ENCODE data around the gene ZMIZ1. TPM values are rescaled to one million over a fixed set of nuclear protein-coding genes. Genes with fewer than 3 reads are reported as not detected.

The ZMIZ1 gene
- total RNA-seq, 1 experiment from 2014 or later, result 28.4 TPM

DNA sequence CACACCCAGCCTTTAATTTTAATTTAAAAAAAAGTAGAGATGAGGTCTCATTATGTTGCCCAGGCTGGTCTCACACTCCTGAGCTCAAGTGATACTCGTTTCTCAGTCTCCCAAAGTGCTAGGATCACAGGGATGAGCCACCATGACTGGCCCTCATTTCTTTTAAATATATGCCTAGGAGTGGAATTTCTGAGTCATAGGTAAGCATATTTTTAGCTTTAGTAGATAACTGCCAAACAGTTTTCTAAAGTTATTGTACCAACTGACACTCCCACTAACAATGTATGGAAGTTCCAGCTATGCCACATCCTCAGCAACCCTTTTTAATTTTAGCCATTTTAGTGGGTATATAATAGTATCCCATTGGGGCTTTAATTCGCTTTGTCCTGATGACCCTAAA is 264.7 kb downstream of the ZMIZ1 start:
- ATAC-seq, result no peak
- POLR2A ChIA-PET, result no interaction called here
- peak overlapping the region; percentile 46 for H3K4me2 ChIP-seq (ENCODE audit: low read length)

More for the DNA sequence above, 264.7 kb downstream of the ZMIZ1 start:
- no peaks in the 10 kb centered on the region for H3K9me3 ChIP-seq (ENCODE audit: control insufficient read depth in 1 of 2, insufficient read depth in 1 of 2, low read depth in 1 of 2, low read length in 2 of 2)
- no peaks in the 10 kb centered on the region for H3K27me3 ChIP-seq (ENCODE audit: insufficient read depth, low read length)
- H3K27ac ChIP-seq (ENCODE audit: low read depth, low read length), result no peak overlapping the region
- no peaks in the 10 kb centered on the region for H3K79me2 ChIP-seq (ENCODE audit: insufficient read depth, low read length)
- CTCF ChIA-PET, result interaction anchor here (1.6 kb wide), 1 partner anchor 13 kb away, joined by 3 read pairs; no protein-coding TSS in a partner anchor
- no peak for DNase-seq (ENCODE audit: low read depth, low spot score)
- TF ChIP-seq RAD21 (IDR thresholded peaks at IDR 0.05; ENCODE audit: low read depth) (no peak), ZBTB33 (IDR thresholded peaks at IDR 0.05; ENCODE audit: extremely low read depth, insufficient replicate concordance, low read length) (no peak), CTCF (IDR thresholded peaks at IDR 0.05 in 2 of 3, conservative IDR thresholded peaks at IDR 0.05 in 1 of 3; ENCODE audit: borderline replicate concordance in 1 of 3, insufficient read depth in 1 of 3, low read depth in 2 of 3, low read length in 2 of 3) (no peak), ELF1 (IDR thresholded peaks at IDR 0.05; ENCODE audit: borderline replicate concordance, low read depth) (no peak), ZNF274 (IDR thresholded peaks at IDR 0.05; ENCODE audit: low read depth, low read length) (no peak), REST (IDR thresholded peaks at IDR 0.05; ENCODE audit: low read depth) (no peak), ATF3 (IDR thresholded peaks at IDR 0.05) (no peak), EGR1 (IDR thresholded peaks at IDR 0.05; ENCODE audit: low read depth) (no peak), POLR2A (IDR thresholded peaks at IDR 0.05; ENCODE audit: borderline replicate concordance, extremely low read depth, insufficient read depth, insufficient read length) (no peak), SIN3A (IDR thresholded peaks at IDR 0.05; ENCODE audit: low read depth) (no peak), JUND (IDR thresholded peaks at IDR 0.05) (peak; percentile 24; the same call in 1 of the 2 replicates), TCF7L2 (IDR thresholded peaks at IDR 0.05; ENCODE audit: borderline replicate concordance, extremely low read depth, insufficient read depth, insufficient read length) (no peak), POLR2AphosphoS5 (IDR thresholded peaks at IDR 0.05; ENCODE audit: low read depth, low read length) (no peak), CBX3 (IDR thresholded peaks at IDR 0.05; ENCODE audit: low read depth) (no peak), MAX (IDR thresholded peaks at IDR 0.05) (no peak), SRF (IDR thresholded peaks at IDR 0.05; ENCODE audit: low read depth) (no peak), FOSL1 (IDR thresholded peaks at IDR 0.05; ENCODE audit: low read depth) (peak; percentile 55; the same call in 1 of the 2 replicates)
- H3K36me3 ChIP-seq (ENCODE audit: control insufficient read depth in 1 of 2, insufficient read depth in 2 of 2, low read length in 2 of 2), result no peaks in the 10 kb centered on the region
- no TSS peak for BruUV-seq (replicated peaks)
- RAD21 ChIA-PET (ENCODE audit: low non-redundant PET in 1 of 2, low total read pairs in 2 of 2, uncharacterized antibody in 2 of 2, unreplicated experiment in 2 of 2), result no interaction called here
- H3K9me2 ChIP-seq (ENCODE audit: insufficient read depth), result no peaks in the 10 kb centered on the region
- H3K4me1 ChIP-seq (ENCODE audit: control insufficient read depth in 1 of 2, insufficient read depth in 2 of 2, low read length in 2 of 2), result peaks cover 0 to 42% of the 10 kb centered on the region in 2 experiments; a peak in 2 of 4 replicates
- H3K9ac ChIP-seq (ENCODE audit: low read length), result no peak overlapping the region
- peak overlapping the region; percentile 31 for H2AFZ ChIP-seq (ENCODE audit: low read depth, low read length, poor library complexity, severe bottlenecking)
- H4K20me1 ChIP-seq (ENCODE audit: insufficient read depth), result no peaks in the 10 kb centered on the region
- no peak overlapping the region for H3K4me3 ChIP-seq (replicated peaks in 1 of 2; ENCODE audit: low read depth in 1 of 2, low read length in 2 of 2)
- intact Hi-C loops (cut with micrococcal nuclease), result no loop called here
